ENCODE data around the gene TANGO2.

The TANGO2 gene, protein sequence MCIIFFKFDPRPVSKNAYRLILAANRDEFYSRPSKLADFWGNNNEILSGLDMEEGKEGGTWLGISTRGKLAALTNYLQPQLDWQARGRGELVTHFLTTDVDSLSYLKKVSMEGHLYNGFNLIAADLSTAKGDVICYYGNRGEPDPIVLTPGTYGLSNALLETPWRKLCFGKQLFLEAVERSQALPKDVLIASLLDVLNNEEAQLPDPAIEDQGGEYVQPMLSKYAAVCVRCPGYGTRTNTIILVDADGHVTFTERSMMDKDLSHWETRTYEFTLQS

DNA sequence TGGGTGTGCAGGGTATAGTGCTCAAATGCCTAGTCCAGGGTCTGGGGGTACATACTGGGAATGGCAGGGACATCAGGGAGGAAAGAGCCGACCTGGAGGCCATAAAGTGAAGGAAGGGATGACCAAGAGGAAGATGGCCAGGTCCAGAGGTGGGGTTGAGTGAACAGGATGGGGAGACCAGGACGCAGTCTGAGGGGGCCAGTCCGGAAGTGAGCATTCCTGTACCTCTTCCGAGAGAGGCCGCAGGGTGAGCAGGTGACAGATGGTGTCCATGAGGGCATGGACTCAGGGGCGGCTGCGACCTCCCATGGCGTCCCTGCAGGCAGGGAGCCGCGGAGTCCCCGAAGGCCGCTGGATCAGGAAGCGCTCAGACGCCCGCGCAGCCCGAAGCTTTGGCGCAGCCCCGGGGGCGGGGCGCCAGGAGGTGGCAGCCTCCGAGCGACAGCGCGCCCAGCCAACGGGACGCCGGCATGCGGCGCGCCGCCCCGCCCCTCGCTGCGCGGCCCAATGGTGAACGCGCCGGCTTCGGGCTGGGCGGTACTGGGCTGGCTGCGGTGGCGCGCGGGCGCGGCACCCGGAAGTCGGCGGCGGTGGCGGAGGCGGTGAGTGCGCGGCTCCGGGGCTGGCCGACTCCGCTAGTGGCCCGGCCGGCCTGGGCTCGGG is at the start of gene TANGO2:
TANGO2 (plus strand) TSS at position 578 of the 663 bp plus-strand sequence. CDS start 15,689 bp downstream, outside the sequence.
- peak; percentile 95 for DNase-seq (ENCODE audit: low spot score)

DNA sequence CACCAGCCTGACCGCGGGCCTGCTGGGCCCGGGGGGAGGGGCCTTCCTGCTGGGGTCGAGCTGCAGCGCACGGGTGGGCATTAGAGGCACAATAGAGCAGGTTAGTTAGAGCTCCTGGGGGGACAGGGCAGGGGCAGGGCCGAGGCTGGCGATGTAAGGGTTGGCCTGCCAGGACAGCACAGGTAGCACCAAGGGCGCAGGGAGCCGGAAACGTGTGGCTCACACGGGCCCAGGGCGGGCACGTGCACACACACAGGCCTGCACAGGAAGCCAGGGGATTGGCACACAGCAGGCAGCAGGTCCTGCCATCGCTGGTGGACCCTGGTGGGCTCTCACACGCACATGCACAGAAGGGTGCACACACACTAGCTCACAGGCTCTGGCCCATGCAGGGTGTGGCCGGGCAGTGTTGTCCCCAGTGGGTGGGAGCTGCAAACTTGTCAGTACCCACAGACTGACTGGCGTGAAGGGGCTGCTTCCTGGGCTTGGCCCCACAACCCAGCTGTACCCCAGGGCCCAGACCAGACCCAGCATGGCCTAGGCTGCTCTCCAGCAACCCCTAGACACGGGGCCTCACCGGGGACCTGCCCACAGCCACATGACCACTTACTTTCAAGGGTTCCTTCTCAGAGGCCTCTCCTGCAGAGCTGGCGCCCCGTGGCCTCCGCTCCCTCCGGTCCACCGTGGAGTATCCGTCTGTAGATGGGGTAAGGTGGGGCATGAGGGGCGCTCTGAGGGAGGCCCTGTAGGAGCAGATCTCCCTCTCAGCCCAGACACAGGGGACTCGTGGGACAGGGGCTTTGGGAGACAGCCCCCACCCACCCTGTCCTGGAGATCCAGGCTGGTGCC is 49.4 kb upstream of the TANGO2 start:
- no peak for DNase-seq (ENCODE audit: low spot score)

DNA sequence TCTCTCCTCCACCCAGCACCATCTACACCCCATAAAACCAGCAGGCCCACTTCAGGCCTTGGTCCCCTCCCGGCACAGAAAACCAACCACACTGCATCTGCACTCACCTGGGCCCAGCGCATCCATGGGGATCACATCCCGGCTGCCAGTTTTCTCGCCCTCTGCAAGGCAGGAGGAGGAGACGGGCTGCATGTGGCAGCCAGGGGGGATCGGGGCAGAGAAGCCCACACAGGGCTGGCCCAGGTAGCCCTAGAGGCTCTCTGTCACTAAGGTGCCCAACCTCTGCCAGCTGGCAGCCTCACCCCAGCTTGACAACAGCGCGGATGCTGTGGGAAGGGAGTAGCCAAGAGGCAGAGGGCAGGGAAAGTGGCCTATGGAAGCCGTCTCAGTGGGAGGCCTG is 48.7 kb upstream of the TANGO2 start:
- no peak for DNase-seq (ENCODE audit: low spot score)

DNA sequence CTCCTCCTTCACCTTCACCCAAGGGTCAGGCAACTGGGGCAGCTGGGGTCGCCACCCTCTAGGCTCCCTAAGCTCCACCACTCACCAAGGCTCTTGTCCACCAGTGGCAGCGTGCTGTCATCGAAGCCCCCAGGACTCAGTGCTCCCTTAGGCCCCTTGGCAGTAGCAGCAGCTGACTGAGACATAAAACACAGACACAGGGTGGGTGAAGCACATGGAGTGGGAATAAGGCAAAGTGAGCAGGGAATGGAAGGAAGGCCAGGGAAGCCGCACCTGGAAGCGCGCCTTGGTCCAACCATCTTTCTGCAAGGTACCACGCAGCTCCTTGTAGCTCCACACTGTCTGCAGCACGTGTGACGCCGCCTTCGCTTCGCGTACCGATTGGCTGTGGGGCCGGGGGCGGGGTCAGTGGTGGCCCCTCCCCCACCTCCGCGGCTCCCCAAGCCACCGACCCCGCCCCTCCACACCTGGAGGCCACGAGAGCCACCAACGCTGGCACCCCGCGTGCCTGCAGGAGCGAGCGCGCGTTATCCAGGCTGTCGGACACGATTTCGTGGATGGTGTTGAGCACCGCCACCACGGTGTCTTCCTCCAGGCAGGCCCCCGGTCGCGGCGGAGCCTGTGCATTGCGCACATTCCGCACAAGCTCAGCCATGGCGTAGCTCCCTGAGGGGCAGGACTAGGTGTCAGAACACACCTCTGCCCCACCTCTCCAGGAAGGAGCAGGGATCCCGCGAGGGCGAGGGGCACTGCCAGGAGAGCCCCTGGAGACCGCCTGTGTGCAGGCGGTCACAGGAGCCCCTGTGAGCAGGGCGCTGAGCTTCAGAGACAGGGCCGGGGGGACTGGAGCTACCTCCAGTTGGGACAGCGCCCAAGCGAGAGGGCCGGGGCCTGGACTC is 48.0 kb upstream of the TANGO2 start:
- DNase-seq (ENCODE audit: low spot score), result no peak

DNA sequence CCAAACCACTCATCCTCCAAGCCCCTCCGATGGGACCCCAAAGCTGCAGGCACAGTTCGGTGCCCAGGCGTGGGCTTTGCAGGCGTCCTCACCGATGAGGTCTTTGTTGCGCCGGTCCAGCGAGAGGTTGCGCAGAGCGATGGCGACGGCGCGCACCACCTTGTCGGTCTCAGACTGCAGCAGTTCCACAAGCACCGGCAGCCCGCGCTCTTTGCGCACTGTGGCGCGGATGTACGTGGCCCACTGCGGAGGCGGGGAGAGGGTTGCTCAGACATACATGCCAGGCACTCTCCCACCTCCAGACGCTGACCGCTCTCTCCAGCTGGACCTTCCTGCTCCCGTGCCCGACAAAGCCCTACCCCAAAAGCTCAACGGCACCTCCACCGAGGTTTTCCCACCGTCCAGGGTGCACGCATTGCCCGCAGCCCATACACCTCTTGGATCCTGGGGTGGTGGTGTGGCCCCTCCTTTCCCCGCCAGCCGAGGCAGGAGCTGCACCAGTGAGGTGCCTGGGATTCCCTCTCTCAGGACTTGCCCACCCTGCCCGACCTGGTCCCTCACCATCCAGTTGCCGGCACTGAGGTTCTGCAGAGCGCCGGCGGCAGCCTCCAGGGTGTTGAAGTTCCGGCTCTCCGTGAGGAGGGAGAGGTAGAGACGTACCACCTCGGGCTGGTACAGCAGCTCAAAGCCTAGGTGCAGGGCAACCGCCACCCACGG is 47.2 kb upstream of the TANGO2 start:
- no peak for DNase-seq (ENCODE audit: low spot score)

DNA sequence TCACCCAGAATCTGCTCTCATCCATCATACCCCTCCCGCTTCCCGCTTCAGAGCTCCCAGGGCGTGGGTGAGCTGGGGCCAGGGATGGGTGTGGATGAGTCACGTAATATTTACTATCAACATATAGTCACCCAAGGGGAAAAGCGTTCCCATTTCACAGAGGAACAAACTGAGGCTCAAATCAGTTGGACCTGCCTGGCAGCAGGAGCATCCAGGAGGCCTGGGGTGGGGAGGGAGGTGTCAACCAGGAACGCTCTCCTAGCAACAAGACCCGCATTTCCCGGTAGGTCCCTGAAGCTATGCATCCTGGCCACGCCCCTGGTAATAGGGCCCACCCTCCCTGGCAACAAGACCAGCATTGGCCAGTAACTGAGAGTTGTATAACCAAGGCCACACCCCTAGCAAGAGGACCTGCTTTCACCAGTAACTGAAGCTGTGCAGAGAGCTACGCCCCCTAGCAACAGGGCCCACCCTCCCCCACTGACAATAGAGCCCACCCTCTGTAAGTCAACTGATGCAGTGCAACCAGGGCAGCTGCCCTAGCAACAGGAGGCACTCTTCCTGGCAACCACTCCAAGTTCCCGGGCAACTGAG is 46.5 kb upstream of the TANGO2 start:
- DNase-seq (ENCODE audit: low spot score), result peak; percentile 34

DNA sequence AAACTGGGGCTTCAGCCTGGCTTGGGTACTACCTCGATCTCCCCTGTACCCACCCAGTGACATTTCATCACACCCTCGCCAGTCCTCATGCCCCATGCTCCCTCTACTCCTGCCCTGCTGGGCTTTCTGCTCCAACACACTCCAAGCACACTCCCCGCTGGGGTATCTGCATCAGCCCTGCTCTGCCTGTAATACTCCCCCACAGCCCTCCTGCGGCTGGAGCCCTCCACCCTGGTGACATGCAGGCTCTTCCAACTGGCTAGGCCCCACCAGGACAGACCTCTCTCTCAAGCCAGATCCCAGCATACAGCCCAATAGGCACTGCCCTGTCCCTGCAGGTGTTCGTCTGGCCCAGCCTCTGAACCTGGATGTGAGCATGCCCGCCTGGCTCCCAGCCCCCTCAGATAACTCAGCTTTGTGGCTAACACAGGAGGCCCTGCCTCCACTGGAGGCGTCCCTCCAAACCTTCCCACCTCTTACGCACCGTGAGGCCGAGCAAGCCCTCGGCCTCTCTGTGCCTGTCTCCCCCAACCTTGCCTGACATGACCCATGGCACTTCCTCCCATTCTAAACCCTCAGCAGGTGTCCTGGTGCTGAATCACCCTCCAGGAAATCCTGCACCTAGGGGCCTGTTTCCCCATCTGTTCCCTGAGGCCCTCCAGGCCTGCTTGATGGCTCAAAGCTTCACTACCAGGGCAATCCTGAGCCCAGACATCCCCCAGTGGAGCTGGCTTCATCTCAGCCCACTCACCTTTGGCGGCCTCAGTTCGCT is 45.8 kb upstream of the TANGO2 start:
- no peak for DNase-seq (ENCODE audit: low spot score)

DNA sequence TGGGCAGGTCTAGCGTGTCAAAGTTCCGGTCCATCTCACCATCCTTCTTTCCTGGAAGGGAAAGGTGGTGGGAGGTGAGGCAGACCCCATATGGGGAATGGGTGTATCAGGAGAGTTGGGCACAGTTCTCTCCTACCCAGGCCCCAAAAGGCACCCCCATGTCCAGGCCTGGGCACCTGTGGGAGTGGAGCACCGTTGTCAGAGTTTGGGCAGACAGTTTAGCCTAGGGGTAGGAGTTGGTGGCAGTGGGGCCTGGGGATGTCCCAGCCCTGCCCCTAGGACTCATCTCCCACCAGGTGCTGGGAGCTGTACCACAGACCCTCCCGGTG is 45.2 kb upstream of the TANGO2 start:
- no peak for DNase-seq (ENCODE audit: low spot score)

DNA sequence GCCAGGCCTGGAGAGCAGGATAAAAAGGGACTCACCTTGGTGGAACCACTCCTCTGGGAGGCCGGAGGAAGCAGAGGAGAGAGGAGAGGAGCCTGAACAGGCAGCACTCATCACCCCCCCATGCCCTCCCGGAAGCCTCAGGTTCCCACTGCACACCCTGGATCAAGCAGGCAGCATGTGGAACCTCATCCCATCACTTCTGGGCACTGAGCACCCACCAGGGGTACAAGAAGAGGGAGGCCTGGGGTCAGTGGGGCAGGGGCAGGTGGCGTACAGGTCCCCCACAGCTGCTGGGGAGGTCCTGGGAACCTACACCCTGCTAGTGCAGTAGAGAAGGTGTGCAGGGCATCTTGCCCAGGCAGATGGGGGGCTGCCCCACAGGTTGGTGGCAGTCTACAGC is 44.2 kb upstream of the TANGO2 start:
- no peak for DNase-seq (ENCODE audit: low spot score)

DNA sequence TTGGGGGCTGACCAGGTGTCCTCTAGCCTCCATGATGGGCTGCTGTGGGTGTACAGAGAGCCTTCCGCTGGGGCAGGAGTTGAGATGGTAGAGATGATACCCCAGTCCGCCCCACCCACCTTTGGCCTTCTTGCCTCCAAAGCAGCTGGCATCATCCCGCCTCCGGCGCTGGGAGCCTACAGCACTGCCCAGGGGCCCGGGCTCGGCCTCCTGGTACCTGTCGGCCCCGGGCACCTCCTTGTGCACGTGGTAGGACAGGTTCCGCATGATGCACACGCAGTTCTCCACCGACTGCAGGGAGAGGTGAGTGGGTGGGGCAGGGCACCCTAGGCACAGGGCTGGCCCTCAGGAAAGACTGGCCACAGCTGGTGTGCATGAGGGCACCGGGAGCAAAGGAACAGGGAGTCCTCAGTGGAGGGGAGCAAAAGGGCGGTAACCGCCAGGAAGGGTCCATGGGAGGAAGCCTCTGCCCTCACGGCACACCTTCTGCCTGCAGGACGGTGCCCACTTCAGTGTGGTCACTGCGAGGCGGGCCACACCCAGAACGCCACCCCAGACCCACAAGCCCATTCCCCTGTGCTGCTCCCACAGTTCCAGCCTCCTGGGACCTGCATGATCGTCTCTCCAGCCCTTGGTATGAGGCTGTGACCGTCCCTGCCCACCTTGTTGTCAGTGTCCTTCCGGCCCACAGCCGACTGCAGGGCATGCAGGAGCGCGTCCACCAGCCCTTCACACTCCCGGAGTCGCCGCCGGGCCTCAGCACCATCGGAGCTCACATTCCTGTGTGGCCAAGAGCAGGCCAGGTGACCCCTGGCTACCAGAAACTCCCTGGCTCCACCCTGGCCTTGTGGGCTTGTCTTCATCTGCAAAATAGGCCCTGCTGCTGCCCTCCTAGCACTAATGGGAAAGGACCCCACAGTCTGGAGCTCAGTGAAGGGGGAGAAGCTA is 43.3 kb upstream of the TANGO2 start:
- no peak for DNase-seq (ENCODE audit: low spot score)

DNA sequence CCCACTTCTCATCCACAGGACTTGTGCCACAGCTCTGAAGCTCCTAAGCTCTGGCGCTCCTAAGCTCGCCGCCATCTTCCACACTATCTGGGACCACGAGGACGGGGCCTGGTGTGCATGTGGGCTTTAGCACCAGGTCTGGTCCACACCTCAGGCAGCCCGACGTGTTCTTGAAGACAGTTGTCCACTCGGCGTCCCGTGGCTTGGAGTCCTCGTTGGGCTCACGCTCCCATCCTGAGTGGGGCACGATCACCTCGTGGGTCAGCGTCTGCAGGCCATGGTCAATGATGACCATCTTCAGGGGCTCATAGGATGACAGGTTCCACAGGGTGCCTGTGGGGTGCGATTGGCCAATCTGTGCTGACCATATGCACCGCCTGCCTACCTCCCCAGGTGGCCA is 42.2 kb upstream of the TANGO2 start:
- DNase-seq (ENCODE audit: low spot score), result no peak

DNA sequence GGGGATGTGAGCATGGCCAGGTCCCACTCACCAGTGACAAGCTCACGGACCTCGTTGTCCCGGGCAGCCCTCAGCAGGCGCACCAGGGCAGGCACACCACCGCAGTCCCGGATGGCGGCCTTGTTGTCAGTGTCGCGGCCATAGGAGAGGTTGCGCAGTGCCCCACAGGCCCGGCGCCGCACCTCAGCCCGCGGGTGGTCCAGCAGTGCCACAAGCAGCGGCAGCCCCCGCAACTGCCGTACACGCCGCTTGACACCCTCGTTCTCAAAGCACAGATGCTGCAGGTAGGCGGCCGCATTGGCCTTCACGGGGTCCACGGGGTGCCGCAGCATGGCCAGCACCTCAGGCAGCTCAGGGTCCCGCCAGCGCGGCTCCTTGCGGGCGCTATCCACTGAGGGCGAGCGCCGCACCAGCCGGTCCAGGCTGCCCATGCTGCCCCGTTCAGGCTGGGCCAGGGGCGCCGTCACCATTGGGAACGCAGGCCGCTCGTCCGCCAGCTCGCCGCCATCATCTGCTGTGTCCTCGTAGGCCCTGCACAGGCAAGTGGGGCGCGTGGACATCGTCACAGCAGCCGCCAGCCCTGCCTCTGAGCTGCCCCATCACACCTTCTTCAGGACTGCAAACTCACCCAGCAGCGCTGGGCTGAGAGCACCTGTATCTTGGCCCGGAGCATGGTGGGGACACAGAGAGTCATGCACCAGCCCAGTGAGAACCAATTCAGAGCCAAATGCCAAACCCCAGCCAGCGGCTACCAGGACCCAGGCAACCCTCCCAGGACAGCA is 41.0 kb upstream of the TANGO2 start:
- DNase-seq (ENCODE audit: low spot score), result no peak

DNA sequence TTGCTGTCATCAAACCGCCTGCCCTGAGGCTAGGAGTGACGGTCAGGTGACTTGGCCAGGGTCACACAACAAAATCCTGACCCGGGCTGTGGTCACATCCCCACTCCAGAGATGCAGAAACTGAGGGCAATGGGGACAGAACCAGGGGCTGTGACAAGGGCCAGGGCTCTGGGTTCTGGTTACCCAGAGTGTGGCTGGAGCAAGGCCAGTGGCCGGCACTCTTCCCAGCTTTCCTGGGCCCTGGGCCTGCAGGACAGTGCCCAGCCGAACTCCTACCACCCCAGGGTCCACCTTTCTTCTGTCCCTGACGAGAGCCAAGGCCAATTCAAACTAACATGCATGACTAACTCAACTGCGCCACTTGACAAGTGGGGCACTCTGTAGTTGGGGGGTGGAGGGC is 40.1 kb upstream of the TANGO2 start:
- DNase-seq (ENCODE audit: low spot score), result no peak

DNA sequence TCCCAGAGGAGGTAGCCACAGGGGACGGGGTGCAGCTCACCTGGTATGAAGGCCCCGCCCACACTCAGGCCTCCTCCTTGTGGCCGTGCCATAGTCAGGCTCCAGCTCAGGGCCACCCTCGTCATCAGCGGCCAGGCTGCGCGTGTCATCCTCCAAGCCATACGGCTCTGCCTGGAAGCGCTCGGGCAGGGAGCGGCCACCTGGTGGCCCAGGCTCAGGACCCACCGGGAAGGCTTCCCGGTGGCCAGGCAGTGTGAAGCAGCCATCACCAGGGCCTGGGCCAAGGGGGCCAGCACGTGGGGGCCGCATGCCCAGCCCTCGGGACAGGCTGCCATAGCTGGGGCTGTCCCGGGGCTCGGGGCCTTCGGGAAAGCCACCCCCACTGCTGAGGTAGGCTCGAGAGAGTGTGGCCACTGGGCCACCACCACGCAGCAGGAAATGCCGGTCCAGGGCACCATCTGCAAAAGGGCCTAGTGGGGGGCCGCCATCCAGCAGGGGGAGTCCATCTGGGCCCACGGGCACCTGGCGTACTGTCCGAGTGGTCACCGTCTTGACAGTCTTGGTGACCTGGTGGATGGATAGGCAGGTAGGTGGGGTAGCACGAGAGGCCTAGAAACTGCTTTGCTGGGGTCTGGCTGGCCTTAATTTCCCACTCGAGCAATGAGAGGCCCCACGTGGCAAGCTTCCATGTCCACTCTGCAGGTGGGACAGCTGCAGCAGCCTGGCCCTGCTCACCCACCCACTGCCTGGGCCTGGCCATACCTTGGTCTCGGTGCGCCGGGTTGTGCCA is 39.5 kb upstream of the TANGO2 start:
- DNase-seq (ENCODE audit: low spot score), result no peak

DNA sequence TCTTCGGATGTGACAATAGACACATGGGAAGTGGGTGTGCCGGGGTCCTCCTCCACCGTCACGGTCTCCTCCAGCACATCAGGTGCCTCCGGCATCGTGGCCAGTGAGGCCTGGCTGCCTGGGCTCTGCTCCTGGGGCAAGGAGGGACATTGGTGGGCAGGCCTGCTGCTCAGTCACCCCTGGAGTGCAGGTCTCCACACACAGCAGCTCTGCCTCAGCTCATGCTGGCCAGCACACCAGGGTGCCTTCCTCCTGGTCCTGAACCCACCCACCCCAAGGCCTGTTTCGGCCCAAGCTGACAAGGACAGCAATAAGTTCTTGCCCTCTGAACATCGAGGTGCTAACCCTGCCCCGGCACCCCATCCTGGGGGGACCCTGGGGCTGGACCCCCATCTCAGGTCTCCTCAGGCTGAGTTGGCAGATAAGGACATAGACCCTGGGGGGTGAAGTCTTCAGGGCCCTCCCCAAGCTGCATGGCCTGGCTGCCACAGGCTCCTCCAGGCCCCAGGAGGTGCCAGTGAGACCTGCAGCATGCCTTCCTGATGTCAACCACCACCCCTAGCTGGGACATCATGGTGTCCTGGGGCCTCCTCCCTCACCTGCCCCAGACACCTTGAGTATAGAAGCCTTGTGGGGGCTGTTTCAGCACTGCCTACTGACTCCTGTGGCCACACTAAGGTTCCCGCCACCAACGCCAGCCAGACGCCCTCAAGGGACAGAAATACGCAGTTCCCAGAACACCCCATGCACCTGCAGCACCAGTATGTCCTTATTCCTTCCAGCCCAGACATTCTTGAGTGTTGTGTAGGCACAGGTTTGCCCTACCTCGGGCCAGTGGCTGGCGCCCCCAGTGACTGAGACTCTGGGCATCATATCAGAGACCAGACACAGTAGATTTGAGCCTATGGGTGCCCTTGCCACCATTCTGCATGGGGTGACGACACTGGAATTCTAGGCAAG is 38.7 kb upstream of the TANGO2 start:
- no peak for DNase-seq (ENCODE audit: low spot score)

DNA sequence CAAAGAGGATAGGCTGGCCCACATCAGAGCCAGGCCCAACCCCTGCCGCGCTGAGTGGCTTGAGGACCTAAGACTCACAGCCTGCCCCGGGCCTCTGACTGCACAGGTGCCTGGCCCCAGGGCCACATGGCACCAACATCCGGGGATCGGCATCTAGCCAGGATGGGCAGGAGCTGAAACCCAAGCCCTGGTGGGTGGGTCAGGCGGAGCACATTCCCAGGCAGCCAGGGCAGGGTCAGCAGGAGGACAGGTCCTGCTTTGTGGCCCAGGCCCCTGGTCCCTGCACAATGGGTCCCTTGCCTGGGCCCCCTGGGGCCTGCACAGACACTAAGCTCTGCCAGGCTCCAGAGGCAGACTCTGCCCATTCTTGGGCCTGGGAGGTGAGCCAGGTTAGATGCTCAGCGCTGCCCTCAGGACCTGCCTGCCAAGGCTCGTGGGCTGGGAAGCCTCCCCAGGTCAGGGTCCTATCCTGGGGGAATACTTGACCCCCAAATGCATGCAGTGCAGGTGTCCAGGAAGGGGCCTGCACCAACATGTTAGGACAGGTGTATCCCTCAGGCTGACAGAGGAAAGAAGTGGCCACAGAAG is 37.8 kb upstream of the TANGO2 start:
- no peak for DNase-seq (ENCODE audit: low spot score)
